NCI-H1092 treated with DMSO at 0.1 percent for 48 hours (cell line): Measurements from ENCODE around the gene NHLRC1.

Source experiments
- DNase-seq: peaks from one replicate; lab custom pipeline; 2025; lab: John Stamatoyannopoulos, UW

Gene NHLRC1

DNA sequence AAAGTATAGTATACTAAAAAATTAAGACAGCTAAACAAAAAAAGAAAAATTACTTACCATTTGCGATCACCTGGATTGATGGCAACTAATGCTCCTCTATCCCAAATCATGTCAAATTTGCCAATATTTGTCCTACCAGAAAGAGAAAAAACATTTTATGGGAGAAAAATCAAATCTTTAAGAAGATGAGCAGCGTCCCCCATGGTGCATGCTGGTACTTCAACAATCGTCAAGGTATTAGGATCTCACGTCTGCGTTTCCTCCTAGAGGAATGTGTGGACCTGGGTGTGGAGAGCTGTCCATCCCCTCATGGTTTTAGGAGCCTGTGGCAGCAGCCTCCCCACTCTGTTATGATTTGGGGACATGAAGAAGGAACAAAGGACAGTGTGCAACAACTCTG, 16.4 kb upstream of the NHLRC1 start:
- no peak for DNase-seq

DNA sequence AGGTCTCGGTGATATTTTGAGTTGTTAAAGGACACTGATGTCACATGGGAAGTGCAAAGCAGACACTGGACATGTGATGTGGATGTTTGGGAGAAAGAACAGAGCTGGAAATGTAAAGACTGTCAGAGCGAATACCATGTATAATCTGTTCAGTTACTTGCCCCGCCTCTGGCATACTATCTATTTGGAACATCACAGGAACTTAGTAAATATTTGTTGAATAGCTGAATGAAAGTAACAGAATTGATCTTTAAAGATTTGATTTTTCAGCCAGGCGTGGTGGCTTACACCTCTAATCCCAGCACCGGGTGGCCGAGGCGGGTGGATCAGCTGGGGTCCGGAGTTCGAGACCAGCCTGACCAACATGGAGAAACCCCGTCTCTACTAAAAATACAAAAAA, 13.8 kb upstream of the NHLRC1 start:
- no peak for DNase-seq

- no peak for DNase-seq
Measured at GRCh38 chr6:18135171-18135570, 12.7 kb upstream of the NHLRC1 start.

DNA sequence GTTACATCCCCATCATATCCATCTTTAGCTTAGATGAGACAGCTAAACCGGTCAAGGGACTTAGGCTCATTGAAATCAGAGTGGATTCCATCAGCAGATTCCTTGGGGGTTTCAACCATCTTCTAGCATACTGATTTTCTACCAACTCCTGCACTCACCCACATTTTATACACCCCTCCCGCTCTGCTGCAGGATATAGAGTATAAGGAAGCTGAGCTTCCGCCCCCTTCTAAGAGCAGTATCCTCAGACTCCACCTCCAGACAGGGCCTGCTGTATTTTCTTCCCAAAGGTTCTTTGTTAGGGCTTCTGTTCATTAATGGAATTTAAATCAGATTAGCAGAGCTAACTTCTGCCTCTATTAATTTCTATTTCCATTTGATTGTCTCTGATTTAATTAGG, 9.9 kb upstream of the NHLRC1 start:
- no peak for DNase-seq

DNA sequence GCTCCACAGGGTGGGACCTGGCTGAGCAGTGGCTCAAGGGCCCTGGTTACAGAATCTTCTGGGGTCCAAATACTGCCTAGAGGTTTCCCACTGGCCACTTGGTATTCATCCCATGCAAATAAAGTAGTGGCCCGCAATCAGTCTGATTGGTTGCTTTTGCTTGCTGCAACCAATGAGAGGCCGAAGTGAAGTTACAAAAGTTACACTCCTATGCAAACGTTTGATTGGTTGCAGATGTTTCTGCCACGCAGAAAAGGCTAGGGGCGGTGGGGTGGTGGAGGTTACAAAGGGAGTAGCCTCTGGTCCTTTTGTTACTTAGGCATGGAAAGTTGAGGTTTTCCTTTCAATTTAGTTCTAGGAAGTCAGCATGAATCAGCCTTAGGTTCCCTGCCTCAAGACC, 3.6 kb upstream of the NHLRC1 start:
- DNase-seq = no peak

DNA sequence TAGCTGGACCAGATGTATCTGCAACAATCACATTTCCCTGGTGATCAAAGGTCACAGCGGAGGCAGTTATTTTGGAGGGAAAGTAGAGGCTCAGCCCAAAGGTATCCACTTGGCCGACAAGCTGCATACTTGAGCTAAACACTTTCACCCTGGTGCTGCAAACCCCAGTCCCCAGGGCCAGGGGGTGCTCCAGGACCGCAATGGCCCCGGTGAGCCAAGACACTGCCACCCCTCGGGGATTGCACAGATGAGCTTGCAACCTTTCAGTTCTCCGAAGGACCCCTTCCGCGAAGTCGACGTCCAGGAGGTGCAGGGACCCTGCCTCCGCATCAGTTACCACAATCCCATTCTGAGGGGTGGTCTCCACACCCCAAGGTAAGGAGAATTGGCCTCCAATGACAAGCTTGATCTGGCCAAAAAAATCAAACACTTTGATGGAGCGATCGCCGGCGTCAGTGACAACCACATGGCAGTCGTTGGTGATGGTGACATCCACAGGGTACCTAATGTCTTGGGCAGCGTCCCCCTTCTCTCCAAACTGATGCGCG, 823 bp downstream of the NHLRC1 start:
- DNase-seq = no peak

- no peak for DNase-seq
Measured at GRCh38 chr6:18119236-18119635, 3.2 kb downstream of the NHLRC1 start.

- DNase-seq = no peak
Measured at GRCh38 chr6:18118330-18118729, 4.1 kb downstream of the NHLRC1 start.

- DNase-seq = no peak
Measured at GRCh38 chr6:18117136-18117535, 5.3 kb downstream of the NHLRC1 start.

DNA sequence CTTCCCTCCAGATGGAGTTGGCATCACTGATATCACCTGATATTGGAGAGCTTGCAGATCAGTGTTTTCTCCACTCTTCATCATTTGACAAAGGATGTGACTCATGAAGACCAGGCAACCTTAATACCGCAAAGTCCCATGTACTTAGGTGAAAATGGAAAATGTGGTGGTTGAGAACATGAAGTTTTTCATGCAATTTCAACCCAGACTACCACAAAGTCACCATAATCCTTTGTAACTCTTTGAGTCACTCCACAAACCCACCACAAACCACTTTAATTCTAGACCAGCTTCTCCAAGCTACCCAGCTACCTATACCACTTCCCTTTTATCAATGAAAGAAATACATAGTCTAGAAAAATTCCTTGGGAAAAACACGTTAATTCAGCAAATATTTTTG, 7.1 kb downstream of the NHLRC1 start:
- DNase-seq = no peak

DNA sequence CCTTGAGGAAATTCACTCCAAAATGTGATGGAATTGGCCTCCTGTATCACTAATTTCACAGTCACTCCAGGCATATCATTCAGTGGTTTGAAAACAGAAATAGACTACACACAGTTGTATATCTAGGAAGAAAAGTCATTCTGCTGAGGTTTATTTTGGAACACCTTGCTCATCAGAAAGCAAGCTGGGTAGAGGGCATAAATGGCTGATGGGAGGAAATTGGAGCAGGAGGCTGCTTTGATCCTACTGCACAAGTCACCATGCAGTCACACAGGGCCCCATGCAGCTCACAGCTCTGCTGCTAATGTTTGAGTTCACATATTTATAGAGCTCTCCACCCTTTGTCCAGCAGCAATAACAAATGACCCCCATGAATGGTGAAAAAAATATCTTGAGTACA, 12.3 kb downstream of the NHLRC1 start:
- DNase-seq = no peak

GRCh38 chr6:18107061-18107460, 15.4 kb downstream of the NHLRC1 start:
- DNase-seq = no peak

DNA sequence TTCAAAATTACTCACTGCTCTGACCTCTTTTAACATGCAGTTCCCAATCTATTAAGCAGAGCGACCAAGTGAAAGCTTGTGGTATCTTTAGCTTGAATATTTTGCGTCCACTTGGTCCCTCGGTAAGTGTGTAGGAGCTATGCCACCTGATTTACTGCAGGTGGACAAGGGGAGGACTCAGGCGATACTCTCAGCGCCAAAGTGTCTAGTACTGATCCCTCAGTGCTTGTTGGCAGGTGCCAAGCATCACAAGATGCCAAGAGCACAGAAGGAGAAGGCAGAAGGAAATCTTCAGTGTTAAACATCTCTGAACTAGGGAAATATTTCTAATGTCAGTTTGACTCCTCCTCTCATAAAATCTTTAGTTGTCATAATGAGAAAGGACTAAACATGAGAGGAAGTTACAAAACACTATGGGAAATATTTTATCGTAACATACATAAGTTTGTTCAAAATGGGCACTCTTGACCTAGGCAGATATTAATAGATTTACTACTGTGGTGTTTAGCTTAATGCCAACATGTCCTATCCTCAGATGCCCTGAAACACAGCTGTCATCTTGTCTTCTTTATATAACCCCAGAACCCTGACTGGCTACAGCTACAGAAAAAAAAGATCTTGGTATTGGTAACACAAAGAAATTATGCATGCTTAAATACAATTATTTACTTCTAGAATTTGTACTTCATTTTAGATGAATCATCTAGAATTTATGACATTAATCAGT, 19.5 kb downstream of the NHLRC1 start:
- DNase-seq = no peak

GRCh38 chr6:18101873-18102272, 20.6 kb downstream of the NHLRC1 start:
- no peak for DNase-seq

DNA sequence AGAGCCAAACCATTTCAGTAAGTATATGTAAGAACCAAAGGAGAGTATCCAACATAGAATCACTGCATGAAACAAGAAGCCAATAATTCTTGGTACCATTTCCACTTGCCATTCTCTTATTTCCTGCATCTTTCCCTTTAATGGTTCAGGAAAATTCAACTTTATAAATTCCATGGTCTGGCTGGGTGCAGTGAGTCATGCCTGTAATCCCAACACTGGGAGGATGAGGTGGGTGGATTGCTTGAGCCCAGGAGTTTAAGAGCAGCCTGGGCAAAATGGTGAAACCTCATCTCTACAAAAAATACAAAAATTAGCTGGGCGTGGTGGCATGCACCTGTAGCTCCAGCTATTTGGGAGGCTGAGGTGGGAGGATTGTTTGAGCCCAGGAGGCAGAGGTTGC, 21.2 kb downstream of the NHLRC1 start:
- no peak for DNase-seq

GRCh38 chr6:18100296-18100695, 22.2 kb downstream of the NHLRC1 start:
- DNase-seq = no peak

DNA sequence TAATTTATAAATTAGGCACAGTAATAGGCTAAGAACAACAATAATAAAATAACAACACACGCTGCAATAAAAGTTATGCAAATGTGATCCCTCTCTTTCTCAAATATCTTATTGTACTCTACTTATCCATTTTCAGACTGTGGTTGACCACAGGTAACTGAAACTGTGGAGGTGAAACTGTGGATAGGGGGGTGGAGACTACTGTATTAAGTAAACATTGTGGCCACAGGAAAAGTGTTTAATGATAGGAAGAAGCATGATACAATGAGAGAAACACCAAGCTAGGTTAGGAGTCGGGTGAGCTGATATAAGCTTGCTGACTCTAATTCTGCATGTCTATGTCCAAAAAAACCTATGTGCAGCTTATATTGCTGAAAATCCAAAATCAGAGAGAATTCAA, 23.0 kb downstream of the NHLRC1 start:
- DNase-seq = no peak

- no peak for DNase-seq
Measured at GRCh38 chr6:18096423-18096822, 26.1 kb downstream of the NHLRC1 start.

DNA sequence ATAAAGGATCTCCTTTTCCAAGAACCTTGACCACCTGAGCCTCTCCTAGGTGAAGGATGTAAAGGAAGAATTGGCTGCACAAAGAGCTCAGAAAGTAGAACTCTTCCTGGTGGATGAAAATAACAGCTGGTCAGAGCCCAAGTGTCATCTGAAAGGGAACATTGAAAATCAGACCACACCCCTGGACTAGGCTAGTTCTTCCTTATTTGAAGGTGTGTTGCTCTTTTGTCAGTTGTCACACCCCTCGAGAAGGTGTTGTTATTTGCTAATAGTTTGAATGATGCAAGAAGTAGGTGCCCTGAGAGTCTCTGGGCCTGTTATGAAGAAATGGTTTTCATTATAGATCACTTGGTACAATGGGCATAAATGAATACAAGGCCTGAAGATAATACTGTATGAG, 31.1 kb downstream of the NHLRC1 start:
- DNase-seq = no peak

DNA sequence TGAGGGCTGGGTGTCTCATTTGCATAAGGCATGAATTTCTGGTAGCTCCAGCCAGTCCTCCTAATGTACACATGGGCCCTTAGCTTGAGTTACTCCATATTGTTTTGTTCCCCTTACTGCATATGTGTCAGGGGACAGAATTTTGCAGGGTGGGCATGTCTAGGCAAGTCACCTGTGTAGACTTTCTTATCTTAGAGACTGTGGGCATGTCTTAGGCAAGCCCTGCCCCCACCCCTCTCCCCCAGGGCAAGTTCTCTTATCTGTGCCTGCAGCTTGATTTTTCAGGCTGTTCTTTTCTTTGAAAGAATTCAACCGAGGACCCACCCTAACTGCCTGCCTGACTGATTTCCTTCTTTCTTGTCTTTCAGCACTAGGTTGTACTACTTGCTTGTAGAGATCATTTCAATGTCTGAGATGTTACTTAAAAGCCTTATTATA, 32.1 kb downstream of the NHLRC1 start:
- no peak for DNase-seq

DNA sequence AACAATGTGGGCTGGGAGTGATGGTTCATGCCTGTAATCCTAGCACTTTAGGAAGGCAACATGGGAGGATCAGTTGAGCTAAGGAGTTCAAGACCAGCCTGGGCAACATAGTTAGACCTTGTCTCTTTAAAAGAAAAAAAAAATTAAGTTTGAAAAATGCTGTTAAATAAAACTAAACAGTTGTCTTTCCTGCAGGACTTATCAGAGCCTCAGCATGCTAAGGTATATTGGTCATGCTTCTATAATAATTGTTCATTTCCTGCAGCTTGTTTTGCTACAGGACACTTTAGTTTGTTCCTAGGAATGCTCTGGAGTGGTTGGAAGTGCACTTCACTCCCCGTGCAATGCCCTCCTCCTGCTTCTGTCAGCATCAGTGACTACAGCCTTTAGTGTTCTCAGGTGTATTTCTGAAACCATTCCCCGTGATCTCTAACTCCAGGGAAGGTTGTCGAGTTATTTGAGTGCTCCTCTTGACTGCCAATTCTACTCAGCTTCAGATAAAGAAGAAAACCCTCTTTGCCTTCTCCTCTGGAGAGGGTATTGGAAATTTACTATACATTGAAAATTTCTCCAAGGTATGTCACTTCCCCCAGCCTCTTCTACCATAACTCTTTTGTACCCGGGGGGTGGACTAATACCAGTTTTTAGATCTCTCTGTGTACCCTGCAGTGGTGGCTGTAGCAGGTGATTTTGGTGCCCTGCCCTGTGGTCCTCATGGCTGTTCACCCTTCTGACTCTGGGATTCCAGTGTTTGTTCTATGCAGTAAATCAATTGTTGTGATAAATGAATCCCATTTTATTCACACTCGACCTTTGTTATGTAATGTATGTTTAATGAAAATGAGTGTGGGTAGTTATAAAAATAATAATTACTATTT, 33.8 kb downstream of the NHLRC1 start:
- DNase-seq = no peak

DNA sequence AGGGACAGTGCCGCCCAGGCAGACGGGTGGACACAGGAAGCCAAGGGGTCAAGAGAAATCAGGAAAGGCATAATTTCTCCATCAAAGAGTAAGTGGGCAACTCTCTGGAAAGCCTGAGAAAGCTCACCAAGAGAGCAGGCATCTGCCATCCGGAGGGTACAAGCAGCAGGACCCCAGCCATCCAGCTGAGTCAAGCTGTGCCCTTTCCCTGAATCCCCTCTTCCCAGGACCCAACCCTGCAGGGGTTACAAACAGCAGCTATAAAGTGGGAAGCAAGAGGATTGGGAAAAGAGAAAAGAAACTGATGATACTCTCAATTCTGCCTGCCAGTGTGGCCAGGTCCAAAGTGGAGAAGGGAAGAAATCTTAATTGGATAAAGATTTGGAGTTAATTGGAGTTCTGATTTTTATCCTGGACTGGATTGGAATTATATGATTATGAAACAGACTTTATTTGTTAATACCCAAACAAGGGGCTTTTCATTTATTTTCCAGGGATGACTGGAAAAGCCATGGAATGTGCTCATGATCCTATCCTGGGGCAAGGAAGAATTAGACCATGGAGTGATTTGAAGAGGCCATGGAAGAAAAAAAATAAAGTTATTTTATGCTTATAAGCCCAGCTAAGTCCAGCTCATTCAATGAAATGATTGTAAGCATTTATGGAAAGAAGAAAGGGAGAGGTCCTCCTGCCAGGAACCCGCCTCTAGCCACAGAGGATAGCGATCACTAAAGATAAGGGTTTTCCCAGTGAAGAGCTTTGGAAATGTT, 34.9 kb downstream of the NHLRC1 start:
- DNase-seq = no peak
